GM20000 (cell line): ENCODE measurements around the gene TTF1.

Source experiments
- DNase-seq: peaks from one replicate; pipeline ENCODE4 v3.0.0; 2012; ENCODE audit warnings: low spot score
- CTCF ChIP-seq: IDR thresholded peaks from 2 replicates; pipeline ENCODE4 v1.5.1; 2012; ENCODE audit warnings: mild to moderate bottlenecking, control low read depth; ENCODE audit errors: extremely low read depth, missing control alignments

Gene TTF1

GRCh38 chr9:132413926-132414325 lies 7.3 kb upstream of the TTF1 start:
- no peak for TF ChIP-seq CTCF
- DNase-seq, result no peak

DNA sequence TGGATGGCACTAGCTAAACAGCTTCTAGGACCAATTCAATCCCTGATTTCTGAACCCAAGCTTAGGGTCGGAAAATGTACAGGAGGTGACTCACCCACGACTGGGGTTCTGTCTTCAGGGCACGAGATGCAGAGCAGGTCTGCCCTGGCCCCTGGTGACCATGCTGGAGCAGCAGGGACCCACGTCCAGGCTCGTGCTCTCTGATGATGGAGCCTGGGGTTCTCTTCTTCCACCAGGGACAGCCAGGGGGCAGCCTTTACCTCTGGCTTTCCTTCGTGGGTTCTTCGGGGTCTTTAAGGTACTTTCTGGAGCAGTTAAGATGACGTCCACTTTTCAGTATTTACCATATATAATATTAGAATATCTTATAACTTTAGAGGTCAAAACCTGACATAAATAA lies 5.4 kb upstream of the TTF1 start:
- peak; percentile 46 for DNase-seq
- peak; percentile 28 for TF ChIP-seq CTCF

DNA sequence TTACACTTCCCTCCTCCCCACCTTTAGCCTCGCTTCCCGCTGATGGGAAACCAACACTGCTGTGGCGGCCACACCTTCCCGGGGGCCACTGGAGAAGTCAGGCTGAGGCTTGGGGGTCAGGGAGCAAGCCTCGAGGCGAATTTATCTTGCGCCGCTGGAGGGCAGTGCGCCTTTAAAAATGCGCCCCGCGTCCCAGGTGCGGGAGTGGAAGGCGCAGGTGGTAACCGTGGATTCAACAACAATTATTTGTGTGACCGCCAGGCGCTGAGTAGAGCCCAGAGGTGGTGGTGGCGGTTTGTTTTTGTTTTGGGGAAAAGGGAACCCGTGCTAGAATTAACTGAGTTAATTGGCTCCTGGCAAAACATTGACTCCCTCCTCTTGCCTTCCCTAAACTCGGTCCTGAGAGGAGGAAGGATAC lies 4.5 kb upstream of the TTF1 start:
- DNase-seq, result peak; percentile 82
- peak; percentile 70 for TF ChIP-seq CTCF

DNA sequence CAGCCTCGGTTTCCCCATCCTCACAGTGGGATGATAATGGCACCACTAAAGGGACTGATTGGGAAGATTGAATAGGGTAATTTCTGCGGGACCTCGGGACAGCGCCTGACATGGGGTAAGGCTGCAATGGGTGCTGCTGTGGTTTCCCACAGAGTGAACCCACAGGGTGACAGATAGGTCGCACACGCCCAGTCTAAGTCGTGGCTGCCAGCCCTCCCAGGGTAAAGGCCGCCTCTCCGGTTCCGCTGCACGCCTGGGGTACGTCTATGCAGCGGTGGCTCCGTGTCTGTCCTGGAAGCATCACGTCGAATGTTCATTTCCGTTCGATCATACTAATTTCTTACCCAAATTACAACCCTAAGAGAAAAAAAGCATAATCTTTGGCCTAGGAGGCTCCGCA lies 4.0 kb upstream of the TTF1 start:
- TF ChIP-seq CTCF, result no peak

GRCh38 chr9:132409828-132410528 lies 3.3 kb upstream of the TTF1 start, which contains the start of gene CFAP77:
CFAP77 (plus strand) TSS chr9:132410211; CDS start chr9:132410272, 61 bp downstream.
- peak; percentile 69 for DNase-seq

More for the DNA sequence above, 4.0 kb upstream of the TTF1 start:
- DNase-seq, result no peak

DNA sequence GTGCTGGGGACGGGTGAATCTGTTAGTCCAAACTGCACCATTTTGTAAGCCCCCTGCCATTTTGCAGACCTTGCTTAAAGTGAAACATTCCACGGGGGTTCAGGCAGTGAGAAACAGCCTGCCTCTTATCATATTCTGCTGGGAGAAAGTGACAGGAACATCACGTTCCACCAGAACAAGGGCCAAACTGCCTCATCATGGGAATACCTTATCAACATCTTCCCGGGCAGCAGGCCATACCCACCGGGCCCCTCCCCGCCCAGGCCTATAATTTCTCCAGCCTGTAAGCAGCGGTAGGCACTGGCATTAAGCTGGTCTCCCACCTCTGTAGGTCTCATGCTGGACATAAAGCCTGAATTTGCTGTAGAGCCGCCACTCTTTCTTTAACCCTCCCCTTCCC lies 1.9 kb upstream of the TTF1 start:
- no peak for DNase-seq
- TF ChIP-seq CTCF, result no peak

More at GRCh38 chr9:132409828-132410528, 3.3 kb upstream of the TTF1 start, which contains the start of gene CFAP77:
- no peak for TF ChIP-seq CTCF

GRCh38 chr9:132407196-132407595 lies 556 bp upstream of the TTF1 start:
- TF ChIP-seq CTCF, result no peak
- DNase-seq, result no peak
